Islet of Langerhans (tissue), 1 donor: ENCODE data around the gene SNX33.

Source experiments
- FAIRE-seq: peaks from one replicate; lab custom pipeline; 2011; peaks lifted over from hg19 to GRCh38; lab: Jason Lieb, UNC

SNX33 gene

GRCh38 chr15:75644376-75644775 is 3.3 kb upstream of the SNX33 start:
- no peak for FAIRE-seq

GRCh38 chr15:75646112-75646943 is 1.4 kb upstream of the SNX33 start:
- FAIRE-seq = no peak

GRCh38 chr15:75646944-75647364 is 758 bp upstream of the SNX33 start:
- FAIRE-seq = no peak

- no peak for FAIRE-seq
Observed at GRCh38 chr15:75648156-75649000, 666 bp downstream of the SNX33 start.

- no peak for FAIRE-seq
Observed at GRCh38 chr15:75649045-75649761, 1.5 kb downstream of the SNX33 start.

GRCh38 chr15:75649848-75650247 is 2.1 kb downstream of the SNX33 start:
- FAIRE-seq = no peak

GRCh38 chr15:75650908-75651809 is 3.4 kb downstream of the SNX33 start:
- no peak for FAIRE-seq

GRCh38 chr15:75651810-75652543 is 4.3 kb downstream of the SNX33 start:
- no peak for FAIRE-seq

GRCh38 chr15:75653347-75653913 is 5.7 kb downstream of the SNX33 start:
- FAIRE-seq = no peak

- no peak for FAIRE-seq
Observed at GRCh38 chr15:75654201-75654907, 6.6 kb downstream of the SNX33 start.

GRCh38 chr15:75655931-75656330 is 8.2 kb downstream of the SNX33 start:
- FAIRE-seq = no peak

- no peak for FAIRE-seq
Observed at GRCh38 chr15:75656331-75656730, 8.6 kb downstream of the SNX33 start.

- FAIRE-seq = no peak
Observed at GRCh38 chr15:75656813-75657212, 9.1 kb downstream of the SNX33 start.

GRCh38 chr15:75659141-75659771 is 11.5 kb downstream of the SNX33 start:
- FAIRE-seq = no peak

GRCh38 chr15:75659928-75660645 is 12.4 kb downstream of the SNX33 start:
- no peak for FAIRE-seq

GRCh38 chr15:75661100-75661755 is 13.5 kb downstream of the SNX33 start:
- no peak for FAIRE-seq

GRCh38 chr15:75661756-75662140 is 14.0 kb downstream of the SNX33 start:
- no peak for FAIRE-seq

- no peak for FAIRE-seq
Observed at GRCh38 chr15:75662823-75663519, 15.3 kb downstream of the SNX33 start.
